HG02610 (cell line): ENCODE data around the gene TMOD2.
A peak's percentile ranks its signal among the peaks of the same experiment; 100 is the strongest.

Experiments
- ATAC-seq: cut with Tn5 transposase; IDR thresholded peaks from one replicate; pipeline ENCODE4 v1.9.1; 2021; ENCODE audit warnings: mild to moderate bottlenecking, moderate library complexity; ENCODE audit not compliant: unreplicated experiment

TMOD2 gene

DNA sequence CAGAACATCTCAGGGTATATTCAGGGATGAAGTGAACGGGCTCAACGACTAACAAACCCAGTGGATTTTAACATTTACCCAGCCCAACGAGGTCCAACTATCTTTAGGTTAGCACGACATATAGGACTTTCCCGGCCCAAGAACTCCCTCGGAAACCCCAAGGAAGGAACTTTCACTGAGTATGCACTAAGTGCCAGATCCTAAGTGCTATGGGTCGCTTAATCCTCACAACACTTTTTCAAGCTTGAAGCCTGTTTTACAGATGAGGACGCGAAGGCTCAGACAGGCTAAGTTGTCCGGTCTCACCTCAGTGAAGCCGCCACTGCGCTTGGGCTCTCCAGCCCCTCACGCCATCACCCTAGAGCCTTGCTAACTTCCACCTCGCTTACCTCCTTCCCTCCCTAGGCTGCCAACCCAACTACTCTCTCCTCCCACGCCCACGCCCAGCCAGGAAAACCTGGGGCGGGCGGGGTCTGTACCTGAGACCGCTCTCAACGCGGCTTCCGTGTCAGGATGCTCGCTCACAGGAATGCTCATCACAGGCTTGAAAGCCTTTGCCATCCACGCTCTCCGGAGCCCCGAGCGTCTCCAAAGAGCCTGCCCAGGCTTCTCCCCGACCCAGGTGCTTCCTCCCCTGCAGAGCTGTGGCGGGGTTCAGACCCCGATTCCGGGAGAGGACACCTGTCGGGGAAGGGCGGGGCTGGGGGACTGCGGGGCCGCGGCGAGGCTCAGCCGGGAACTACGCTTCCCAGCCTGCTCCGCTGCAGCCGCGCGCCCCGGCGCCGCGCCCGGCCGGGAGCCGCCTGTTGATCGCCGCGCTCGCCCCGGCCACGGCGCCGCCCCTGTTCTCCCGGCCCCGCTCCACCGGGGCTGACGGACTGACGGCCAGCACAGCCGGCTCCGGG lies at the start of gene TMOD2:
TSS of gene TMOD2 (plus strand) at position 806 of the 905 bp plus-strand sequence. CDS start 14,845 bp downstream, outside the sequence.
- peak; percentile 76 for ATAC-seq

DNA sequence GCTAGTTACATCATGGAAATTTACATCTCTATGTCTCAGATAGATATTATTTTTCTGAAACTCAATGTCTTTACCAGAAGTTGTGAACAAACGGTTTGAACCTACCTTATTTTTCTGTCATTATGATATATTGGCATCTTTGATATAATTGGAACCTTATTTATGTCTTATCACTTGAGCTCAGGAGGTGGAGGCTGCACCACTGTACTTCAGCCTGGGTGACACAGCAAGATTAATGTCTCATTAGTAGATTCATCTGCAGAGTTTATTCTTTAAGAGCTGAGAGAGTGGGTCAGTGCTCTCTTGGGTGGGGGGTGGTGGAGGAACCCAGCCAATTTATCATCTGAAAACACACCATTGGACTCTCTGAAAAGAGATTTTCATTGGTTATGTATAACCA lies 48.7 kb upstream of the TMOD2 start:
- ATAC-seq = no peak

DNA sequence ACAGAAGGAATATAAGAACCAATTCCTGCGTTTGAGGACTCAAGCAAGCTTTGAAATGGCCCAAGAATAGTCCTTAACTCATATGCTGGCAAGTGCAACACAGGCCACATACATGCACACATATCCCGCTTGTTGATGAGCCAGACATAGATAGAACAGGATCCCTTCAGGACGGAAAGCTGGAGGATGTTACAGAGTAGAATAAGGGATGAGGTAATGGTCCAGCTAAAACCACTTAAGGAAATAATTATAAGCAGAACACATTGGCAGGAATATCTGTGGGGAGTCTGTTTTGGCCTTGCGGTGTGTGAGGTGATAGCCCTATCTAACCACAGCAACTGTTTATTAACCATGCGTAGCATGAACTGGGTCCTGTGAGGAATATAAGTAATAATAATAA lies 45.1 kb upstream of the TMOD2 start:
- no peak for ATAC-seq

DNA sequence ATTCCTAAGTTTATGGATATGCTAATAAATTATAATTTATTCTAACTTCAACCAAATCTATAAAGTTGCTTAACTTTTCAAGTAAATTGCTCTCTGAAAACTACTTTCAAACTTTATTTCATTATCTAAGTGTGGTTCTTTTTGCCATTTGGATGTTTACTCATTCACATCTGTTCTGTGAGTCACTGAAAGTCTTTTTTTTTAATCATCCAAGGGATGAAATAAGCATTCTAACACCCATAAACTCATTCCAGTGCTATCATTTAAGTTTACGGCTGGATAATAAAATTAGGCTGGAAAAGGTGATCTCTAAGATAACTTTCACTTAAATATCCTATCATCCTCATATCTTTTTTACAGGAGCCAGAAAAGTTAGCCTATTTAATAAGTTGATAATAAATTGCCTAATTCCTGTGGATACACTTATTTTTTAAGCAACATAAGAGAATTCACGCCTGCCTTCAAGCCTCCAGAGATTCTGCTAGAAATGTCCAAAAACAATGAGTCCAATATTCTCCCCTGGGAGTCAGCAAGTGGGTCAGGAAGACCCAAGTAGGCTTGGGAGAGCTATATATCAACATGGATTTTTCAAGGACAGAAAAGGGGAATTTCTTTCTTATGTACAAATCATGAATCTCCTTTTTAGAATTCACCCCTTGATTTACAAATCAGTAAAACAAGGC lies 44.3 kb upstream of the TMOD2 start:
- ATAC-seq = no peak

DNA sequence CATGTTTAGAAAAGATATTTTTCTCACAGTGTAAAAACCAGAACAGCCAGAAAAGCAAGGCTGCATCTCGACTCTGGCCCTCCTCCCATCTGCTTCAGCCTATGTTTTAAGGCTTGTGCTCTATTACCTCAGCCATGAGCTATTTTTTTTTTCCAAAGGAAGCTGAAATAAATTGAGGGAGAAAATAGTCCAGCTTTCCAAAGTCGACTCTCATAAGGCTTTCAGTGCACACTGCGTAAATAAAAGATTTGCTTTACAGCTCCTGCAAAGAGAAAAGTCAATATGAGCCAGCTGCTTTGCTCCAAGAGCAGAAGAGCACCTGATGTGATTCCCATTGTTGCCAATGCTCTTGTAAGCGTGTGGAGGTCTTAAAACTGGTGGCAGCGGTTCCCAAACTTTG lies 43.4 kb upstream of the TMOD2 start:
- ATAC-seq = no peak

DNA sequence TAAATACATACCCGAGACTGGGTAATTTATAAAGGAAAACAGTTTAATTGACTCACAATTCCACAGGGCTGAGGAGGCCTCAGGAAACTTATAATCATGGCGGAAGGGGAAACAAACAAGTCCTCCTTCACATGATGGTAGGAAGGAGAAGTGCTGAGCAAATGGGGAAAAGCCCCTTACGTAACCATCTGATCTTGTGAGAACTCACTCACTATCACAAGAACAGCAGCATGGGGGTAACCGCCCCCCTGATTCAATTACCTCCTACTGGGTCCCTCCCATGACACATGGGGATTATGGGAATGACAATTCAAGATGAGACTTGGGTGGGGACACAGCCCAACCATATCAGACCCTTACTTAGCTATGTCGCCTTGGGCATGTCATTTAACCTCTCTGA lies 42.4 kb upstream of the TMOD2 start:
- ATAC-seq = no peak

DNA sequence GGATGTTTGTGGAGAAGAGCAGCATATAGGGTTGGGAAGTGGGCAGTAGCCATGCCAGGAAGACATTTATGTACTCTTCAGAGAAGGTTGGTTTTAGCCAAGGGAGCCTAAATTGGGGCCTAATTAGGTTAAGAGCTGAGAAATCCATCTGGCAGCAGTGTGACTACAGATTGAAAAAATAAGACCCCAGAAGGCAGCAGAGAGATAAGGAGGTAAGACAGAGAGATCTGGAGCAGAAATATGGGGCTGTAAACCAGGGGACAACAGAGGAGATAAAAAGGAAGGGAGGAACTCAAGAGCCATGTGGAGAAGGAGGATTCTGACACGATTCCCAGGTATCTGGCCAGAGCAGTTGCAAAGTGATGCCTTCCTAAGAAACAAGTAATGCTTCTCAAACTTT lies 37.2 kb upstream of the TMOD2 start:
- no peak for ATAC-seq

DNA sequence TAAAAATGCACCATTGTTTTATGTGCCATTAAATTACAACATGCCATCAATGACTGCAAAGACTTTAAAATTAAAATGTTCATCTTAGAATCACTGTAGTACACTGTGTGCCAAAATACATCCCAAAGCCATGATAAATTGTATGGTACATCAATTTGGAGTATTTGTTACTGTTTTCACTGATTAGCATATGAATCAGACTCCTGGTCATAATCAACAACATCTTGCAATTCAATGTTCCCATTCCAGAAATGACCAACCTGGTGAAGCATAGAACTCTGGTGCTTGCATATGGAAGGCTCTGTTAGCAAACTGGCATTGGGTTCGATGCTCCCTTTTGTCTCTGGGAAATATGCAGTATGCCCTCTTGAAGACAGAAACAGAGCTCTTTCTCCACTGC lies 36.5 kb upstream of the TMOD2 start:
- no peak for ATAC-seq

DNA sequence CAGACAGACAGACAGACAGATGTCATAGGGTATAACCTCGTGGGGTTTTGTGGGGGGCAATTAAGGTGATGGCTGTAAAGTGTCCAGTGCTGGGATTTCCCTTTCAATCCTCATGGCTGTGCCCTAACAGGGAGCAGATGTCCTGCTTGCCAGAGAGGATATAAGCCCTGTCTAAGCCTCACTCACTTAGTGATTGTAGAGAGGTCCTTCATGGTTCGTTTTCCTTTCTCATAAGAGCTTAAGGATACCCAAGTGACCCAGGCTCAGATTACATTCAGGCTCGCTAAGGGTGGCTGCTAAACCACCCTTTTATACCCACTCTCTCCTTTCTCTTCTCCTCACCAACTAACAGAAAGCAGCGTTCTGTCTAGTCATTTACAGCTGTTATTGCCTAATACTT lies 33.2 kb upstream of the TMOD2 start:
- ATAC-seq = no peak

DNA sequence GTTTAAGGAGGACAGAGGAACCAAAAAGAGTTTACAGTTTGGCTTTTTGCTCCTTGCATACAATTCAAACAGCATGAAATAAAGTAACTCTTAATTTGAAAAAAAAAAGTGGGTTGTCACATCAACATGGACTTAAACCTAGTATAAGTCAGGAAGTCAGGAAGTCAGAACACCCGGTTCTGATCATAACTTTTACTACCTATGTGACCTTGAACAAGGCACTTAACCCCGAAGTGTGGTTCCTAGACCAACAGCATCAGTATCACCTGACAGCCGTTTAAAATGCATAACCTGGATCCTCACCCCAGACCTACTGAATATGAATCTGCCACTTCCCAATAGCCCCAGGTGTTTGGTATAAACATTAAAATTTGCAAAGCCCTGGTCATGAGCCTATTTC lies 32.7 kb upstream of the TMOD2 start:
- no peak for ATAC-seq

DNA sequence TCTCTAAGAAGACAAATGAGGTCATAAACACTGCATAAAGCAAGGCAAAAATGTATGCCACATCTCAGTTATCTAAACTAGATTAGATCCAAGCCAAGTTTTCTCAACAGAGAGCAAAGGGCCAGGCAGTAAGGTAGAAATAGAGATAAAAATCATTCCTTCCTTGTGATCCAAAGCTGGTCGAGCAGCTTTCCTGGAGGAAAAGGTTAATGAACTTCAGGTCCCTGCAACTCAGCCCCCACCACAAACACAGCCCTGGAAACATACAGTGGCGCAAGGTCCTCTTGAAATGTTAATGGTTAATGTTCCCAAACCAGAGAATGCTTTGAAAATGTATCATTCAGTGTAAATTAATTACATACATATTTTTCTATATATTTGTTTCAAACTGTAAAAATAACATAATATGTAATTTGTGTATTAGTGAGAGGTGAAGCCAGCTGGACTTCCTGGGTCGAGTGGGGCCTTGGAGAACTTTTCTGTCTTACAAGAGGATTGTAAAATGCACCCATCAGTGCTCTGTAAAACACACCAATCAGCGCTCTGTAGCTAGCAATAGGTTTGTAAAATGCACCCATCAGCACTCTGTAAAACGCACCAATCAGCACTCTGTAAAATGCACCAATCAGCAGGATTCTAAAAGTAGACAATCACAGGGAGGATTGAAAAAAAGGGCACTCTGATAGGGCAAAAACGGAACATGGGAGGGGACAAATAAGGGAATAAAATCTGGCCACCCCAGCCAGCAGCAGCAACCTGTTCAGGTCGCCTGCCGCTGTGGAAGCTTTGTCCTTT lies 31.0 kb upstream of the TMOD2 start:
- ATAC-seq = no peak

DNA sequence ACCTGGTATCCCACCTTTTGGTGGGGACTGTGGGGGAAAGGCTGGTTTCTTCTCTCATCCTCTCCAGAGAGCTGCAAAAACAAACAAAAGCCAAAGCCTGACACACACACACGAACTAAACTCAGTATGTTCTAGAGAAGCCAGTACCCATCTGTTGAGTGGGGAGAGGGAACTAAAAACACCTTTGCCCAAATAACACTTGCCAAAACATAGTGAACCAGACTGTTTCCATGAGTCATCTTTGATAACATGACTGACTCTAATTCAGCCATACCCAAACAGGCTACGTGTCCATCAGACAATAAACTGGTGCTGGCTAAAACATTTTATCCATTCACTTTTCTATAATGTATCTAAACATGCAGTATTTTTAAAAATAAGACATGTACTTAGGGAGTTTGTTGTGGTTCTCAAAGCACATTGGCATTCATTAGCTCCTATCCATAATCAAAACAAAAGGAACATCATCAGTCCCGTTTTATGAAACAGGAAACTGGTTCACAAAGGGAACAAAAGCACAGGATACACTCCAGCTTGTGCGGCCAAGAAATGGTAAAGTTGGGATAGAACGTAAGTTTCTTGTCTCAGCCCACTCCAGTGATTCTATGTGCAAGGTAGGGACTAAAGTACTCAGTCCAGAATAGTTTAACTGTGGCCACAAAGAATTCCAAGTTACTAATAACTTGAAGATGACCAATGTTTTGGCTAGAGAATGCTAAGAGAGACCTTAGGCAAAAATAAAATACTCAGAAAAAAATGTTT lies 30.0 kb upstream of the TMOD2 start:
- no peak for ATAC-seq

DNA sequence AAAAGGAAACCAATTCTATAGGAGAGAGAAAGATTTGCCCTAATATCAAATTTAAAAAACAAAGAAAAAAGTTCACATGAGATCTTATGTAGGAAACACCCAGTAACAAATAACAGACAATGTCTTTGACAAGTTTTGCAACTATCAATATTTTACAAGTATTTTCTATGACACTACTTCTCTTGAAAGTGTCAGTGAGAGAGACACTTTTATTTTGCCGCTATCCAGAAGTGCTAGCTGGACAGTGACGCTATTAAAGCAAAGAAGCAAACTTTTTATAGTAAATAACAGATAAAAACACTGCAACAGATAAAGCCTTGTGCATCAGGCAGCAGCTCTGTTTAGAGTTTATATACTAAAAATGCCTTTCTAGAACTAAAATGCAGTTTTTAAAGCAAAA lies 27.2 kb upstream of the TMOD2 start:
- ATAC-seq = no peak

DNA sequence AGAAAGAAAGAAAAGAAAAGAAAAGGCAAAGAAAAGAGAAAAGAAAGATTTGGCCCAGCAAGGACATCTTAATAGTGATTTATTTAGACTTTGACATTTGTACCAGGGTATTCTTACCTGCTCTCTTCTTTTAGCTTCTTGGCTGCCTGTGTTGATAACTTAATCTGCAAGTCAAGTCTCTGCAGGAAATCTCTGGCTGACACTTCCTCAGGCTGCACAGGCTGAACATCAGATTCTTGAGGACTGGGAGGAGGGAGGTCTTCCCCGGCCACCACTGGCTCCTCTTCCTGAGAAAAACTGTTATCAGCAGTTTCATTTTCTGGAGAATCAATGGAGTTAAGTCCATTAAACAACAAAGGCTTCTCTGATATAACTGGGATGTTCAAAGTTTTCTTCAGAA lies 26.7 kb upstream of the TMOD2 start:
- ATAC-seq = no peak

DNA sequence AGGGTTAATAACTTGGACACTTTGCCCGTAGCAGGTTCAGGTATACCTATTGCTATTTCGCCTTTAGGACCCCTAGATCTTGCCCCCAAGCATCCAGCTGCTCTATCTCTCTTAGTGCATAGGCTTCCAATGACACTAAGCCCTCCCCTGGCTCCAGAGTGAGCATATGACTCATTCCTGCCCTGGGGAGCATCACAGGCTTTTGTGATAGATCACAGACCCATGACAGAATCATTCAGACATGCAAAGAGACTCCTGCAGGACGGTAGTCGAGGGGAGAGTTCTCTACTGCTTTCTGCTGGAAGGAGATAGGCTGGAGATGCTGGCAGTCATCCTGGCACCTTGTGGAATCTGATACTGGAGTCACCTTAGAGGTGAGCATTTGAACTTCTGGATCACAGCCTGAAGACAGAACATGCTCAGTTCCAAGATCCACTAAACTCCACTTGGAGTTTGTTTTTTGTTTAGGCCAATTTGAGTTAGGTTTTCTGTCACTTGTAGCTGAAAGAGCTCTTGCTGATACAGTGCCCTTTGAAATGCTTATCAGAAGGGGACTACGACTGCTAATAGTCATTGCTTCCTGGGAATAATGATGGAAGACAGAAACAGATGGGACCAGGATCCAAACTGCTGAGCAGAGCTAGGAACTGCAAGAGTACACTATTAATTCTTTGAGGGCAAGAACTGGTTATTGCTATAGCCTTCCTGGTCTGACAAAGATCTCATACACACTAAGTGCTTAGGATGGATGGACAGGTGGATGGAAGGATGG lies 24.9 kb upstream of the TMOD2 start:
- ATAC-seq = peak; percentile 97

DNA sequence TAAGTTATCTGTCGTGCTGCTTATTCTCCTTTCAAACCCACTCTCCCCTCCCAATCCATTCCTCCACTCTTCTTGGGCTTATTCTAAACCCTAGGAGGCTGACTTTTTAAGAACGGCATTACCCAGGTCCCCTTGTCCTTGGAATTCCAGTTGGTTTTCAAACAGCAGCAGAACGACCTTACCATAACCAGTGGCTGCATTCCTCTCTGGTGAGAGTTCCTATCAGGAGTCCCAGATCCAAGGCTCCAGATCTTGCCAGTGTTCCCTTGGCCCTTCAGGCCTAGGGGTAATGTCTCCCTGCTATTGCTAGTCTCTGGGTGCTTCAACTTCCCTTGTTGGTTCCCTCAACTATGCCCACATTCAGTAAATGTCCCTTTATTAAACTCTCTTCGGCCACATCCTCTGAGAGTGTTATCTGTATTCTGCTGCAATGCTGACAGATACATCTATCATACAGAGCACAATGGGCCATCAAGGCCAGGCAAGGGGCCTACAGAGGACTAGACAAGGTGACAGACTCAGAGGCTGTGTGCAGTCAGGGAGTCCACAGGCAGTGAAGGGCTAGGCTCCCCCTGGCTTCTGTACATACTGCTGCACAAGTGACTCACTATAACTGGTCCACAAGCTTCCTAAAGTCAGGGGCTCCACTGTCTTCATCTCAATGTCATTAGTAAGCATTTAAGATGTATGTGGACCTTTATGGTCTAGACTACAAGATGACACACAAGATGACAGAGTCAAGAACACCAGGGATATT lies 24.1 kb upstream of the TMOD2 start:
- ATAC-seq = no peak

DNA sequence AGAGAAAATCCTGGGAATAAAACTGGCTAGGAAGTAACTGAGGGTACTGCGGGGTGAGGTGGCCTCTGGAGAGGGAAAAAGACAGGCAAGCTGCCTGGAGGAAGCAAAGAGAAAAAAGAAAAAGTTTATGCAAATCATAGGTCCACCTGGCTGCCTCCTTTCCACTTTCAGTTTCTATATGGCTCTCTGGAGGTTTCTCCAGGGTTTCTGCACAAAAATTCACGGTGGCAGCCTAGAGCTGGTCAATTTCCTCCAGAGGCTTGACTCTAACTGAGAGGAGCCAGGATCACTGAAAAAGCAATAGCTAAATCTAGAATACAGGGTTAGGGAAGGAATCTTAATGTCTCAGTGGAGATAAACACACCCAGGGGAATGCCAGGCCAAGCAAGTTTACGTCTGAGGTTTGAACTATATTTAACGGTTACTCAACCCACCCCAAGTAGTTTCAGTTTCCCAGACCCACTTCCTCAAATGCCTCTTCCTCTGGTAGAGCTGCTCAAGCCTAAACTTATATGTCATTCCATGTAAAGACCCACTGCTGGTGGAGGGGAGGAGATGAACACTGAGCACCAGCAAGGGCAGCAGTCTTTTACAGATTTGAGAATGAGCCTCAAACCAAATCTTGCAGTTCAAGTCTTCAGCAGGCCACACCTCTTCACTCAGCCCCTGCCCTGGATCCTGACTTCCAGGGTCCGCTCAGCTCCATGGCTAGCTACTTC lies 19.7 kb upstream of the TMOD2 start:
- ATAC-seq = peak; percentile 58

DNA sequence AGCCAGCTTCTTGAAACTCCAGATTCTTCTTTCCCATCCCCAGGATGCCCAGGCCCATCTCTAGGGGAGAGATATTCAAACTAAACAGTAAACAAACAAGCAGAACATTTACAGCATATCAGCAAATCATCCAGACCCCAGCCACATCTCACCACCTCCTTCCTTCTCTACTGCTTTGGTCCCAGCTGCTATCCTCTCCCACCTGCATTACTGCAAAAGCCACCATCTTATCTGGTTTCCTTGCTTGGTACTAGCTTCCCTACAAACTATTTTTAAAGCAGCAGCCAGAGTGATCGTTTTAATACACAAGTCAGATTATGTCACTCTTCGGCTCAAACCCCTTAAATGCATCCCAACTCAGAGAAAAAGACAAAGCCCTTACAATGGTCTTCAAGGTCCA lies 18.8 kb upstream of the TMOD2 start:
- no peak for ATAC-seq
